Measurements from ENCODE around the gene BTBD9. TPM values are rescaled to one million over a fixed set of nuclear protein-coding genes. Genes with fewer than 3 reads are reported as not detected.

The BTBD9 gene
- total and polyA plus RNA-seq, 2 donors (not counting 1 experiment from before 2014, with no cell fraction given) = 4.1 to 48.9 TPM

DNA sequence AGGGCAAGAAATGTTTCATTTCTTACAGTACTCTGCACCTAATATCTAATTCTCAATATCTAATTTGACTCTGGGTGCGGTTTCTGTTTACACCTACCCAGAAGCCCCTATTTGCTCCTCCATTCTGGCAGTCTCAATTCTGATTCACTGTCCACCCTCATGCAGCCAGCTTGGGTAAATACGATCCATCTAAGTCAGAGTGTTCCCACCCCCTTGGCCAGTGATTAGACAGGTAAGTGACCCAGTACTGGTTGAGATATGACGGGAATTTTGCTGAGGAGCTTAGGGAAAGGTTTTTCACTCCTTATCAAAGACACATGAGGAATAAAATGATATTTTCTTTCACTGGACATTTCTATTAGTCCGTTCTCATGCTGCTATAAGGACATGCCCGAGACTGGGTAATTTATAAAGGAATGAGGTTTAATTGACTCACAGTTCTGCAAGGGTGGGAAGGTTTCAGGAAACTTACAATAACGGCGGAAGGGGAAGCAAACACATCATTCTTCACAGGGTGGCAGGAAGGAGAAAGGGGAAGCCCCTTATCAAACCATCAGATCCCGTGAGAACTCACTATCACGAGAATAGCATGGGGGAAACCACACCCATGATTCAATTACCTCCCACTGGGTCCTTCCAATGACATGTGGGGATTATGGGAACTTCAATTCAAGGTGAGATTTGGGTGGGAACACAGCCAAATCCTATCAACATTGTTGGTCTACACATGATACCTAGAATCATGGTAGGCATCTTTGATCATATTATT lies 33.9 kb upstream of the BTBD9 start:
- Histone ChIP-seq H3K27me3 (replicated peaks in 1 of 4; ENCODE audit: control extremely low read depth in 1 of 4, control insufficient read depth in 3 of 4, insufficient read depth in 4 of 4, low read length in 3 of 4) (no peaks in the 10 kb centered on the region), H3K4me1 (ENCODE audit: control insufficient read depth in 2 of 2, insufficient read depth in 2 of 2, low read length in 2 of 2) (peaks cover 43 to 49% of the 10 kb centered on the region in 2 donors), H2AFZ (ENCODE audit: insufficient read depth, low read depth, low read length, poor library complexity, severe bottlenecking) (peak overlapping the region; percentile 53), H3K79me2 (ENCODE audit: control insufficient read depth, insufficient read depth, low read length) (no peaks in the 10 kb centered on the region), H3K9ac (ENCODE audit: low read length) (peak overlapping the region; percentile 6), H3K4me3 (ENCODE audit: control extremely low read depth in 1 of 5, extremely low read depth in 1 of 5, insufficient read depth in 1 of 5, low read depth in 2 of 5, low read length in 4 of 5) (no peak overlapping the region), H4K20me1 (ENCODE audit: control insufficient read depth, insufficient read depth, low read length, poor library complexity, severe bottlenecking) (no peaks in the 10 kb centered on the region), H3K36me3 (replicated peaks in 1 of 2; ENCODE audit: control extremely low read depth in 1 of 2, control insufficient read depth in 1 of 2, extremely low read depth in 1 of 2, insufficient read depth in 2 of 2, low read length in 1 of 2) (peaks cover 0 to 7% of the 10 kb centered on the region in 2 experiments), H3K27ac (ENCODE audit: low read length in 2 of 2) (peak overlapping the region; percentile 15 to 49), H3K4me2 (replicated peaks; ENCODE audit: low read depth, low read length, poor library complexity, severe bottlenecking) (peak overlapping the region; percentile 50), H3K9me3 (ENCODE audit: control extremely low read depth in 1 of 3, control insufficient read depth in 2 of 3, insufficient read depth in 1 of 3, low read length in 2 of 3) (peaks cover 0 to 7% (median 4%) of the 10 kb centered on the region in 3 donors)
- intact Hi-C loops (cut with micrococcal nuclease) = loop anchor here (2.0 to 10.0 kb wide), 3 partner anchors 36 to 1349 kb away; partner anchors contain the start of gene BTBD9
- H3K27ac Mint-ChIP-seq = peak overlapping the region; percentile 59
- ChIA-PET CTCF (interaction anchor here (0.5 to 1.8 kb wide), 5 partner anchors 11 to 1348 kb away, joined by 3 to 5 read pairs (median 4); no protein-coding TSS in a partner anchor), POLR2A (no interaction called here)
- ATAC-seq (ENCODE audit: low read depth) (peak; percentile 23), DNase-seq (peak; percentile 48)
- no peaks in the 10 kb centered on the region for H3K27me3 Mint-ChIP-seq
- peak overlapping the region; percentile 54 for H3K4me3 Mint-ChIP-seq
- 100% methylated on average over 1 of the region's 9 CpGs for WGBS (ENCODE audit: insufficient coverage)
- TF ChIP-seq, protein P1, sequence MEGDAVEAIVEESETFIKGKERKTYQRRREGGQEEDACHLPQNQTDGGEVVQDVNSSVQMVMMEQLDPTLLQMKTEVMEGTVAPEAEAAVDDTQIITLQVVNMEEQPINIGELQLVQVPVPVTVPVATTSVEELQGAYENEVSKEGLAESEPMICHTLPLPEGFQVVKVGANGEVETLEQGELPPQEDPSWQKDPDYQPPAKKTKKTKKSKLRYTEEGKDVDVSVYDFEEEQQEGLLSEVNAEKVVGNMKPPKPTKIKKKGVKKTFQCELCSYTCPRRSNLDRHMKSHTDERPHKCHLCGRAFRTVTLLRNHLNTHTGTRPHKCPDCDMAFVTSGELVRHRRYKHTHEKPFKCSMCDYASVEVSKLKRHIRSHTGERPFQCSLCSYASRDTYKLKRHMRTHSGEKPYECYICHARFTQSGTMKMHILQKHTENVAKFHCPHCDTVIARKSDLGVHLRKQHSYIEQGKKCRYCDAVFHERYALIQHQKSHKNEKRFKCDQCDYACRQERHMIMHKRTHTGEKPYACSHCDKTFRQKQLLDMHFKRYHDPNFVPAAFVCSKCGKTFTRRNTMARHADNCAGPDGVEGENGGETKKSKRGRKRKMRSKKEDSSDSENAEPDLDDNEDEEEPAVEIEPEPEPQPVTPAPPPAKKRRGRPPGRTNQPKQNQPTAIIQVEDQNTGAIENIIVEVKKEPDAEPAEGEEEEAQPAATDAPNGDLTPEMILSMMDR (IDR thresholded peaks at IDR 0.05) = no peak
- no peak for TF ChIP-seq EZH2 (IDR thresholded peaks at IDR 0.05; ENCODE audit: borderline replicate concordance, insufficient read depth, low read depth, low read length, poor library complexity, severe bottlenecking)
- H3K9me3 Mint-ChIP-seq (ENCODE audit: insufficient read depth) = peaks cover 2% of the 10 kb centered on the region
- H3K4me1 Mint-ChIP-seq = peaks cover 54% of the 10 kb centered on the region

Data from B cell (primary cell).